ENCODE data around the gene TLE5. TPM values are rescaled to one million over a fixed set of nuclear protein-coding genes. Genes with fewer than 3 reads are reported as not detected.
"Not testable (repeated sequence)": the region's sequence is repeated elsewhere in the genome, so short reads cannot be mapped to it uniquely, and the experiment has no call there.

Gene TLE5
- total and polyA plus RNA-seq, 5 donors: 784 to 1,565 (median 1,011) TPM

GRCh38 chr19:3041327-3041726 lies 21.0 kb downstream of the TLE5 start:
- Histone ChIP-seq H3K27me3 (ENCODE audit: control insufficient read depth, insufficient read depth) (no peaks in the 10 kb centered on the region), H3K4me1 (ENCODE audit: control insufficient read depth, insufficient read depth, low read length) (peaks cover 2% of the 10 kb centered on the region), H3K4me3 (ENCODE audit: low read length) (no peak overlapping the region), H3K9me3 (ENCODE audit: control insufficient read depth, low read length) (no peaks in the 10 kb centered on the region), H3K27ac (ENCODE audit: low read length) (no peak overlapping the region)
- intact Hi-C loops (cut with DNase I): no loop called here
- ATAC-seq (no peak), DNase-seq (no peak)
- WGBS: 71% methylated on average over 12 of the region's 12 CpGs

GRCh38 chr19:3039641-3040077 lies 22.6 kb downstream of the TLE5 start:
- DNase-seq: no peak
- Histone ChIP-seq H3K27ac (ENCODE audit: low read length) (peak overlapping the region; percentile 30), H3K27me3 (ENCODE audit: control insufficient read depth, insufficient read depth) (no peaks in the 10 kb centered on the region), H3K9me3 (ENCODE audit: control insufficient read depth, low read length) (no peaks in the 10 kb centered on the region), H3K4me3 (ENCODE audit: low read length) (no peak overlapping the region), H3K4me1 (ENCODE audit: control insufficient read depth, insufficient read depth, low read length) (peaks cover 2% of the 10 kb centered on the region)
- intact Hi-C loops (cut with DNase I): loop anchor here in 1 of 4 donors (10.0 kb wide), 1 partner anchor 55 kb away; no protein-coding TSS in a partner anchor
- 65% methylated on average over 17 of the region's 17 CpGs for WGBS
- ATAC-seq: no peak

GRCh38 chr19:3039125-3039524 lies 23.2 kb downstream of the TLE5 start:
- intact Hi-C loops (cut with DNase I): loop anchor here in 1 of 4 donors (10.0 kb wide), 1 partner anchor 54 kb away; no protein-coding TSS in a partner anchor
- H3K9me3 ChIP-seq (ENCODE audit: control insufficient read depth, low read length): no peaks in the 10 kb centered on the region
- H3K4me3 ChIP-seq (ENCODE audit: low read length): no peak overlapping the region
- H3K4me1 ChIP-seq (ENCODE audit: control insufficient read depth, insufficient read depth, low read length): peaks cover 2% of the 10 kb centered on the region
- 87% methylated on average over 5 of the region's 5 CpGs for WGBS
- DNase-seq (no peak), ATAC-seq (no peak)
- peak overlapping the region; percentile 30 for H3K27ac ChIP-seq (ENCODE audit: low read length)
- no peaks in the 10 kb centered on the region for H3K27me3 ChIP-seq (ENCODE audit: control insufficient read depth, insufficient read depth)

- Histone ChIP-seq H3K27ac (ENCODE audit: low read length) (no peak overlapping the region), H3K4me3 (ENCODE audit: low read length) (no peak overlapping the region), H3K27me3 (ENCODE audit: control insufficient read depth, insufficient read depth) (no peaks in the 10 kb centered on the region), H3K4me1 (ENCODE audit: control insufficient read depth, insufficient read depth, low read length) (peaks cover 2% of the 10 kb centered on the region), H3K9me3 (ENCODE audit: control insufficient read depth, low read length) (no peaks in the 10 kb centered on the region)
- 84% methylated on average over 5 of the region's 5 CpGs for WGBS
- intact Hi-C loops (cut with DNase I): loop anchor here in 1 of 4 donors (10.0 kb wide), 1 partner anchor 53 kb away; no protein-coding TSS in a partner anchor
- ATAC-seq (no peak), DNase-seq (no peak)
Observed at GRCh38 chr19:3038214-3038613, 24.1 kb downstream of the TLE5 start.

- intact Hi-C loops (cut with DNase I): loop anchor here in 1 of 4 donors (10.0 kb wide), 1 partner anchor 52 kb away; no protein-coding TSS in a partner anchor
- ATAC-seq: not testable (repeated sequence)
- H3K27ac ChIP-seq (ENCODE audit: low read length): peak overlapping the region; percentile 81
Observed at GRCh38 chr19:3036977-3037544, 25.2 kb downstream of the TLE5 start.

GRCh38 chr19:3036119-3036976 lies 25.9 kb downstream of the TLE5 start:
- intact Hi-C loops (cut with DNase I): loop anchor here in 1 of 4 donors (10.0 kb wide), 1 partner anchor 52 kb away; no protein-coding TSS in a partner anchor
- under 1% methylated on average over 44 of the region's 44 CpGs for WGBS
- Histone ChIP-seq H3K27me3 (ENCODE audit: control insufficient read depth, insufficient read depth) (no peaks in the 10 kb centered on the region), H3K27ac (ENCODE audit: low read length) (peak overlapping the region; percentile 81), H3K4me1 (ENCODE audit: control insufficient read depth, insufficient read depth, low read length) (no peaks in the 10 kb centered on the region), H3K4me3 (ENCODE audit: low read length) (peak overlapping the region; percentile 62), H3K9me3 (ENCODE audit: control insufficient read depth, low read length) (no peaks in the 10 kb centered on the region)
- DNase-seq: peak; percentile 96 to 98 (median 98)
- peak; percentile 91 for ATAC-seq

More at GRCh38 chr19:3036977-3037544, 25.2 kb downstream of the TLE5 start:
- WGBS: 81% methylated on average over 14 of the region's 14 CpGs
- H3K27me3 ChIP-seq (ENCODE audit: control insufficient read depth, insufficient read depth); DNase-seq; H3K9me3 ChIP-seq (ENCODE audit: control insufficient read depth, low read length); H3K4me1 ChIP-seq (ENCODE audit: control insufficient read depth, insufficient read depth, low read length); H3K4me3 ChIP-seq (ENCODE audit: low read length): not testable (repeated sequence)

- no peaks in the 10 kb centered on the region for H3K9me3 ChIP-seq (ENCODE audit: control insufficient read depth, low read length)
- peak overlapping the region; percentile 88 for H3K27ac ChIP-seq (ENCODE audit: low read length)
- no peaks in the 10 kb centered on the region for H3K4me1 ChIP-seq (ENCODE audit: control insufficient read depth, insufficient read depth, low read length)
- ATAC-seq (peak; percentile 96), DNase-seq (peak; percentile 98 to 99 (median 99))
- intact Hi-C loops (cut with DNase I): loop anchor here in 1 of 4 donors (10.0 kb wide), 1 partner anchor 51 kb away; no protein-coding TSS in a partner anchor
- WGBS: under 1% methylated on average over 29 of the region's 29 CpGs
- H3K4me3 ChIP-seq (ENCODE audit: low read length): peak overlapping the region; percentile 72
- no peaks in the 10 kb centered on the region for H3K27me3 ChIP-seq (ENCODE audit: control insufficient read depth, insufficient read depth)
Observed at GRCh38 chr19:3035542-3036118, 26.7 kb downstream of the TLE5 start.

GRCh38 chr19:3034656-3035541 lies 27.4 kb downstream of the TLE5 start:
- DNase-seq: peak in 2 of 3 donors; percentile 76 to 78

GRCh38 chr19:3034406-3034655 lies 28.0 kb downstream of the TLE5 start:
- H3K27me3 ChIP-seq (ENCODE audit: control insufficient read depth, insufficient read depth): no peaks in the 10 kb centered on the region
- ATAC-seq: no peak
- peak overlapping the region; percentile 88 for H3K27ac ChIP-seq (ENCODE audit: low read length)
- H3K9me3 ChIP-seq (ENCODE audit: control insufficient read depth, low read length): no peaks in the 10 kb centered on the region
- H3K4me1 ChIP-seq (ENCODE audit: control insufficient read depth, insufficient read depth, low read length): no peaks in the 10 kb centered on the region
- no peak overlapping the region for H3K4me3 ChIP-seq (ENCODE audit: low read length)
- intact Hi-C loops (cut with DNase I): loop anchor here in 3 of 4 donors (5.0 to 10.0 kb wide), 3 partner anchors 47 to 57 kb away; partner anchors contain the start of gene TLE6 (in 1 of the 3)
- DNase-seq: no peak

More at GRCh38 chr19:3034656-3035541, 27.4 kb downstream of the TLE5 start:
- ATAC-seq: peak; percentile 2 to 10
- intact Hi-C loops (cut with DNase I): loop anchor here in 3 of 4 donors (5.0 to 10.0 kb wide), 3 partner anchors 48 to 58 kb away; partner anchors contain the start of gene TLE6 (in 1 of the 3)
- Histone ChIP-seq H3K27ac (ENCODE audit: low read length) (peak overlapping the region; percentile 88), H3K4me3 (ENCODE audit: low read length) (peak overlapping the region; percentile 72), H3K4me1 (ENCODE audit: control insufficient read depth, insufficient read depth, low read length) (no peaks in the 10 kb centered on the region), H3K27me3 (ENCODE audit: control insufficient read depth, insufficient read depth) (no peaks in the 10 kb centered on the region), H3K9me3 (ENCODE audit: control insufficient read depth, low read length) (no peaks in the 10 kb centered on the region)
- 8% methylated on average over 28 of the region's 28 CpGs for WGBS
